Measurements from ENCODE around the gene ADAMTS2.
A peak's percentile ranks its signal among the peaks of the same experiment; 100 is the strongest.

Gene ADAMTS2

DNA sequence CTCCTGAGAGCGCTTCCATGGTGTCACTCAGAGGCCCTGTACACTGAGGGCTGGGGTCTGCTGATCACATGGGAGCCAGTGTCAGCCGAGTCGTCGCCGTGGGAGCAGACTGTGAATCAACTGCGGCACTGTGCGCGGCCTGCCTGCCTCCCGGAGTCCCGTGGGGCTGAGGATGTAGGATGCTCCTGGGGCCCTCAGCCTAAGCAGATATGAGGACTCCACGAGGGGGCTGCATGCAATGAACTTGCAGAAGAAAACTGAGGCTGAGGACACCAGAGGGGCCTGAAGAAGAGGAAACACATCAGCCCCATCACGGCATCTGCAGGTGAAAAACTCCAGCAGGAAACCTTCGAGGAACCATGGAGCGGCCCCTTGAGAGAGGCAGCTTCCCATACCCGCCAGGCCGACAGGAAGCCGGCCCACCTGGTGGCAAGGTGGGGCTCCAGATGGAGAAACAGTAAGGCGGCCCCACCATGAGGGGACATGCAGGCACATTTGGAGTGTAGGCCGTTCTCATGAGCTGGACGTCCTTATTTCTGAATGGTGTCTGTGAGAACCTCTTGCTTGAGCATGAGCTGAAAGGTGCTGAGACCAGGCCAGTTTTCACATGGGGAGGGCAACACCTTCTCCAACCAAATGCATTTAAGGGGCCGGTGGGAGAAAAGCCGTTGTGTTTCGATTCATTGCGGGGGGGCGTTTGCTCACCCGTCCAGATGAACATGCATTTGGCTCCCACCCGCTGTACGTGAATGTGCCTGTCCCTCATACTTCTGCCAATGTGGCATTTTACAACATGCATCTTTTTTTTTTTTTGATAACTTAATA lies 35.2 kb upstream of the ADAMTS2 start:
- TF ChIP-seq, protein P1, sequence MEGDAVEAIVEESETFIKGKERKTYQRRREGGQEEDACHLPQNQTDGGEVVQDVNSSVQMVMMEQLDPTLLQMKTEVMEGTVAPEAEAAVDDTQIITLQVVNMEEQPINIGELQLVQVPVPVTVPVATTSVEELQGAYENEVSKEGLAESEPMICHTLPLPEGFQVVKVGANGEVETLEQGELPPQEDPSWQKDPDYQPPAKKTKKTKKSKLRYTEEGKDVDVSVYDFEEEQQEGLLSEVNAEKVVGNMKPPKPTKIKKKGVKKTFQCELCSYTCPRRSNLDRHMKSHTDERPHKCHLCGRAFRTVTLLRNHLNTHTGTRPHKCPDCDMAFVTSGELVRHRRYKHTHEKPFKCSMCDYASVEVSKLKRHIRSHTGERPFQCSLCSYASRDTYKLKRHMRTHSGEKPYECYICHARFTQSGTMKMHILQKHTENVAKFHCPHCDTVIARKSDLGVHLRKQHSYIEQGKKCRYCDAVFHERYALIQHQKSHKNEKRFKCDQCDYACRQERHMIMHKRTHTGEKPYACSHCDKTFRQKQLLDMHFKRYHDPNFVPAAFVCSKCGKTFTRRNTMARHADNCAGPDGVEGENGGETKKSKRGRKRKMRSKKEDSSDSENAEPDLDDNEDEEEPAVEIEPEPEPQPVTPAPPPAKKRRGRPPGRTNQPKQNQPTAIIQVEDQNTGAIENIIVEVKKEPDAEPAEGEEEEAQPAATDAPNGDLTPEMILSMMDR (conservative IDR thresholded peaks at IDR 0.05; ENCODE audit: low read depth, low read length) = no peak
- no peak for DNase-seq (ENCODE audit: low read depth)
- H3K4me3 ChIP-seq (ENCODE audit: low read depth, low read length) = no peak overlapping the region

DNA sequence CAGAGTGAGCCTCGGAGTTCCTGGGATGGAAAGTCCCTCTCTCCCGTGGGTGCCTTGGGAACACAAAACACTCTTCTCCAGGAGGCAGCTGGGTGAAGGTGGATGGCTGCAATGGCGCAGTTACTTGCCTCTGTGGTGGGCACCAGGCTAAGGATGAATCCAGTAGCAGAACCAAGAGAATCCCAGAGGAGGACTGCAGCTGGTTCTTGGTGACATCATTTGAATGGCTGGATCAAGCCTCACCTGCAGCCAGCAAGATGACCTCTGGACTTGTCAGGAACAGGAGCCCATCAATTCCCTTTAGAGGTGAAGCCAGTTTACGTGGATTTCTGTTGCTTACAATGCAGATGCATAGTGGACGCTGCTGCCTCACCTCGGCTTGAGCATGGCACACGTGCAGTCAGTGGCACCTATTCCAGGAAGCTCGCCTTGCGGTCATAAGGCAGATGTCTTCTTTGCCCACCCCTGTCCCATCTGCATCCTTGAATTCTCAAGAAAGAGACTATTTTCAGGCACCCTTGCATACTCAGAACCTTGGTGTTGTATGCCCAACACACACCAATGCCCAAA lies 34.1 kb upstream of the ADAMTS2 start:
- TF ChIP-seq, protein P1 (conservative IDR thresholded peaks at IDR 0.05; ENCODE audit: low read depth, low read length) = no peak
- no peak for DNase-seq (ENCODE audit: low read depth)
- no peak overlapping the region for H3K4me3 ChIP-seq (ENCODE audit: low read depth, low read length)

DNA sequence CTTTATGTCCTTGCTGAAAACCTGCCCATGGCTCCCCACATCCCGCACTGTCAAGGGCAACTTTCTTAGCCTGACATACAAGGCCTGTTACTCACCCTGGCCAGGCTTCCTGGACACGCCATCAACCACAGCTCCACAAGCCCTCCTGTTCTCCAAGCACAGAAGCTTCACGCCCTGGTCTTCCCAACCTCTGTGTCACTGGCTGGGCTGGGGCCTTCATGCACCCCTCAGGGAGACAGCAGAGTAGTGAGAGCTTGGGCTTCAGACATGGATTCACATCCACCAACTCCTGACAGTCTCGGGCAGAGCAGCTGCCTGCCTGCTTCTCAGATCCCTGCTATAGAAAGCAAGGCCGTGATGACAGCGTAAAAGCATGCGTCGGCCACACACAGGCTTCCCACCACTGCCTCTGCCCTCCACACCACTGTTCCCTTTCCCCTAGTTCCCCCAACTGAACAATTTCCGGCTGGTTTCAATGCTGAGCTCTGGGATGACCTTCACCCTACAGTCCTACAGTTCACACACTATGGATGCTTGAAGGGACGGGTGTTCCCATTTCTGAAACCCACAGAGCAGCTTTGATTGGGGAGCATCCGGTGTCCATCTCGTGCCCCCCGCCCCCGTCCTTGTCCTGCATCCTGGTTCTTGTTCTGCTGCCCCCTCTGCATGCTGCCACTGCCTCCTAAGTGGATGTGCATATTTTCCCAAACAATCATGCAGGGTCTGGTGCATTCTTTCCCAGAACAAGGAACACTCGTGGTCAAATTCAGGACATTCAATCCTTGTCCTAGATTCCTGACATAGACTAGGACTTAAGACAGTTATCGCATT lies 33.4 kb upstream of the ADAMTS2 start:
- TF ChIP-seq, protein P1 (conservative IDR thresholded peaks at IDR 0.05; ENCODE audit: low read depth, low read length) = no peak
- no peak overlapping the region for H3K4me3 ChIP-seq (ENCODE audit: low read depth, low read length)
- peak; percentile 79 for DNase-seq (ENCODE audit: low read depth)

DNA sequence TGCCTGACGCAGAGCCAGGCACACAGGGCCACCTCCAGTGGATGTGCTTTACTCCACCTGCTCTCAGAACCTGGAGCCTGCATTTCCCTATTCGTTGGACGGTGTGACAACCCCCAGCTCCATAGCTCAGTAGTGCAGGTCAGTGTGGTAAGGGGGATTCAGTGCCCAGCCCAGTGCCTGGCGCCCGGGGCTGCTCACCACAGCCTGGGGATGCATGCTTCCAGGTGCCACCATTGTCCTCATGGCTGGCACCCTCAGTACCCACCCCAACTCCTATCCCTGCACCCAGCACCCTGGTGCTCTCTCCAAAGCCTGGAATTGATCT lies 32.8 kb upstream of the ADAMTS2 start:
- TF ChIP-seq, protein P1 (conservative IDR thresholded peaks at IDR 0.05; ENCODE audit: low read depth, low read length) = no peak
- H3K4me3 ChIP-seq (ENCODE audit: low read depth, low read length) = no peak overlapping the region
- no peak for DNase-seq (ENCODE audit: low read depth)

DNA sequence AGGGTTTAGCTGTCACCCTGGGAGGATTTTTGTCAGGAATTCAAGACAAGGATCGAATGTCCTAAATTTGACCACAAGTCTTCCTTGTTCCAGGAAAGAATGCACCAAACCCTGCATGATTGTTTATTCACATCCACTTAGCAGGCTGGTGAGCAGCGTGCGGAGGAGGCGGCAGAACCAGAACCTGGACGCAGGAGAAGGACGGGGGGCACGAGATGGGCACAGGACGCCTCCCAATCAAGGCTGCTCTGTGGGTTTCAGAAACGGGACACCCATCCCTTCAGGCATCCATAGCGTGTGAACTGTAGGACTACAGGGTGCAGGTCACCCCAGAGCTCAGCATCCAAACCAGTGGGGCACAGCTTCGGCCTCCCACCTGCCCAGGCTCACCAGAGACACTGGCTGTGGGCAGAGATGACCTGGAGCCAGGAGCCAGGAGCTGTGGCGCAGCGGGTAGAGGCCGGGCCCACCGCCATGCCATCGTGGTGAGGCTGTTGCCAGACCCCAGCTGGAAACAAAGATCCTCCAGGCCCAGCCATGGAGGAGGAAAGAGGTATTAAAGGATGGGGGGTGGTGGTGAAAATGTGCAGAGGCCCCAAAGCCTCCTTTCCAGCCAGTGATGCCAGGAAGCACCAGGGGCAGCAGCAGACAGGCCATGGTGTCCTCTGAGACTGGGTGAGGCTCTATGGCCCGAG lies 32.3 kb upstream of the ADAMTS2 start:
- TF ChIP-seq, protein P1 (conservative IDR thresholded peaks at IDR 0.05; ENCODE audit: low read depth, low read length) = no peak
- peak; percentile 16 for DNase-seq (ENCODE audit: low read depth)
- H3K4me3 ChIP-seq (ENCODE audit: low read depth, low read length) = no peak overlapping the region

DNA sequence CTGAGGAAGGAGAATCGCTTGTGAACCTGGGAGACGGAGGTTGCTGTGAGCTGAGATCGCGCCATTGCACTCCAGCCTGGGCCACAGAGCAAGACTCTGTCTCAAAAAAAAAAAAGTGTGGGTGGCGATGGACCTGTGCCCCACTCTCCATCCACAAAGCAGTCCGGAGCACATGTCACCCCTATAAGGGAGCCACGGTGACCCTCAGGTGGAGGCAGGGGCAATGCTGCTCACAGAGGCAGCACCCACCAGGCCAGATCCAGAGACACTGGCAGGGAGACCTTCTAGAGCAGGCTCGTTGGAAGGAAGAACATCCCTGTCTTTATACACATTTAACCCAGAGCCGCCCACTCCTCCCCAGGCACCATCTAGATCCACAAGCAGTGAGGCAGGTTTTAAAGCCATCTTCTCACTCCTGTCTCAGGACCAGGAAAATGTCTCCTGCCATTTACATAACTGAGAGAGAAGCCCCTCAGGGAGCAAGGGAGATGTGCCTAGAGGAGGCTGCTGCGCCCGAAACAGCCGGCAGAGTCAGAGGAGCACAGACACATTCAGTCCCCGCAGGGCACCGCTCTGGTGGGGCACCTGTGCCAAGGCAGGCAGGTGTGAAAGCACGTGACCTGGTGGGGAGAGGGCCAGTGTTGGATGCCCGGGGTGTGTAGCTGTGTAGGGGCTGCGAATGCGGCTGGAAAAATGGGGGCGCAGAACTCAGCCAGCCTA lies 31.6 kb upstream of the ADAMTS2 start:
- TF ChIP-seq, protein P1 (conservative IDR thresholded peaks at IDR 0.05; ENCODE audit: low read depth, low read length) = no peak
- H3K4me3 ChIP-seq (ENCODE audit: low read depth, low read length) = no peak overlapping the region
- no peak for DNase-seq (ENCODE audit: low read depth)

Measured in choroid plexus epithelial cell (primary cell).